Keratinocyte (primary cell): ENCODE measurements around the gene FCHO2. TPM values are rescaled to one million over a fixed set of nuclear protein-coding genes. Genes with fewer than 3 reads are reported as not detected.

Experiments used
- DNase-seq: peaks from one replicate; pipeline ENCODE4 v3.0.0-alpha.2; 2011; ENCODE audit warnings: low read depth, missing footprints, low spot score
- FAIRE-seq: peaks from 2 replicates; lab custom pipeline; 2011; peaks lifted over from hg19 to GRCh38; lab: Jason Lieb, UNC
- H2AFZ ChIP-seq: 2 replicates; pipeline ENCODE4 v1.6.0; 2012; ENCODE audit warnings: low read length, control low read depth, inconsistent platforms; ENCODE audit not compliant: control insufficient read depth
- H3K27ac ChIP-seq: 2 replicates; pipeline ENCODE4 v1.5.1; 2011; ENCODE audit warnings: low read length; ENCODE audit not compliant: control insufficient read depth, insufficient read depth
- H3K27me3 ChIP-seq: 3 replicates; pipeline ENCODE4 v1.6.0; 2011; ENCODE audit warnings: low read length; ENCODE audit not compliant: control insufficient read depth, insufficient read depth; ENCODE audit errors: extremely low read depth
- H3K36me3 ChIP-seq, 2 experiments: 2 replicates in 1 of 2; 3 replicates in 1 of 2; pipeline ENCODE4 v1.5.1; 2011; ENCODE audit warnings: low read length in 2 of 2, mild to moderate bottlenecking in 1 of 2; ENCODE audit not compliant: control insufficient read depth in 2 of 2, insufficient read depth in 2 of 2; ENCODE audit errors: extremely low read depth in 1 of 2
- H3K4me1 ChIP-seq: 3 replicates; pipeline ENCODE4 v1.5.1; 2011; ENCODE audit warnings: low read length; ENCODE audit not compliant: control insufficient read depth, insufficient read depth; ENCODE audit errors: extremely low read depth
- H3K4me2 ChIP-seq: 3 replicates; pipeline ENCODE4 v1.6.0; 2011; ENCODE audit warnings: low read depth, low read length; ENCODE audit not compliant: control insufficient read depth, insufficient read depth; ENCODE audit errors: extremely low read depth
- H3K4me3 ChIP-seq, 3 experiments: fragments of 200-600 bp in 1 of 3; sonication (generic) in 1 of 3; 2 replicates in 2 of 3; 3 replicates in 1 of 3; pipeline ENCODE4 v1.5.1; 2011 to 2016; ENCODE audit warnings: low read length in 3 of 3, mild to moderate bottlenecking in 3 of 3, control low read depth in 2 of 3, inconsistent platforms in 1 of 3, low read depth in 1 of 3, mixed read lengths in 1 of 3, mixed run types in 1 of 3, moderate library complexity in 1 of 3; ENCODE audit not compliant: control insufficient read depth in 2 of 3, insufficient read depth in 2 of 3; ENCODE audit errors: extremely low read depth in 1 of 3
- H3K79me2 ChIP-seq: 2 replicates; pipeline ENCODE4 v1.6.0; 2012; ENCODE audit warnings: low read length; ENCODE audit not compliant: control insufficient read depth, insufficient read depth
- H3K9ac ChIP-seq: 3 replicates; pipeline ENCODE4 v1.6.0; 2011; ENCODE audit warnings: low read length; ENCODE audit not compliant: control insufficient read depth, insufficient read depth; ENCODE audit errors: extremely low read depth
- H3K9me1 ChIP-seq: 3 replicates; pipeline ENCODE4 v1.6.0; 2011; ENCODE audit warnings: low read length; ENCODE audit not compliant: control insufficient read depth, insufficient read depth; ENCODE audit errors: extremely low read depth
- H3K9me3 ChIP-seq: 2 replicates; pipeline ENCODE4 v1.5.1; 2012; ENCODE audit warnings: low read depth, low read length; ENCODE audit not compliant: control insufficient read depth
- H4K20me1 ChIP-seq: 3 replicates; pipeline ENCODE4 v1.6.0; 2011; ENCODE audit warnings: low read length; ENCODE audit not compliant: control insufficient read depth, insufficient read depth; ENCODE audit errors: extremely low read depth
- CTCF ChIP-seq, 3 experiments: IDR thresholded peaks in 1 of 3; conservative IDR thresholded peaks in 1 of 3; optimal IDR thresholded peaks in 1 of 3; 2 replicates in 2 of 3; 3 replicates in 1 of 3; pipeline versions ENCODE3 to v1.5.1; 2011; ENCODE audit warnings: low read length in 3 of 3, mild to moderate bottlenecking in 3 of 3, moderate library complexity in 2 of 3, control low read depth in 1 of 3, inconsistent platforms in 1 of 3; ENCODE audit not compliant: insufficient read depth in 2 of 3; ENCODE audit errors: extremely low read depth in 1 of 3
- EZH2 ChIP-seq: IDR thresholded peaks from one replicate; pipeline ENCODE4 v1.6.1; 2012; ENCODE audit warnings: inconsistent platforms, mild to moderate bottlenecking, low read length, moderate library complexity
- dilution Hi-C: fragments of 300-500 bp; cut with MboI; formaldehyde crosslinking; loops from one replicate; pipeline ENCODE4 v1.7.0; 2020; ENCODE audit warnings: low sequenced_read_pairs; ENCODE audit not compliant: extremely low pct_ligation_motif_present
- polyA plus RNA-seq, 5 experiments: library from polyadenylated mRNA; depleted of rRNA in 3 of 5; stranded (reverse) in 3 of 5; stranded (forward) in 1 of 5; unstranded in 1 of 5; fragments of >200 nt; gene quantifications; 1 replicate in 1 of 5; 2 replicates in 3 of 5; 3 replicates in 1 of 5; pipeline versions ENCODE4 v1.2.1 to v1.2.3, GENCODE V29; 2011 to 2012; ENCODE audit warnings: missing spikeins in 2 of 5, low read depth in 1 of 5, low replicate concordance in 1 of 5

The FCHO2 gene
- polyA plus RNA-seq, 1 donor (not counting 4 experiments of a cell fraction or from before 2014, with no cell fraction given): 10.6 TPM

GRCh38 chr5:72947498-72947897 is 8.3 kb upstream of the FCHO2 start:
- Histone ChIP-seq H3K9me3 (no peaks in the 10 kb centered on the region), H2AFZ (no peak overlapping the region), H3K9ac (no peak overlapping the region), H4K20me1 (no peaks in the 10 kb centered on the region), H3K4me1 (peaks cover 23% of the 10 kb centered on the region), H3K27me3 (no peaks in the 10 kb centered on the region), H3K4me2 (no peak overlapping the region), H3K79me2 (no peaks in the 10 kb centered on the region), H3K27ac (no peak overlapping the region), H3K4me3 (no peak overlapping the region), H3K36me3 (no peaks in the 10 kb centered on the region), H3K9me1 (no peaks in the 10 kb centered on the region)
- no peak for DNase-seq
- dilution Hi-C loops: no loop called here
- FAIRE-seq: no peak
- TF ChIP-seq CTCF (optimal IDR thresholded peaks at IDR 0.05 in 1 of 3, IDR thresholded peaks at IDR 0.05 in 1 of 3, conservative IDR thresholded peaks at IDR 0.05 in 1 of 3; ENCODE audit: extremely low read depth in 1 of 3, insufficient read depth in 2 of 3, low read length in 3 of 3) (no peak), EZH2 (no peak)

- Histone ChIP-seq H2AFZ (no peak overlapping the region), H3K4me2 (no peak overlapping the region), H3K79me2 (no peaks in the 10 kb centered on the region), H3K4me1 (peaks cover 36% of the 10 kb centered on the region), H3K36me3 (no peaks in the 10 kb centered on the region), H3K9me3 (no peaks in the 10 kb centered on the region), H4K20me1 (no peaks in the 10 kb centered on the region), H3K27me3 (no peaks in the 10 kb centered on the region), H3K4me3 (no peak overlapping the region), H3K9ac (no peak overlapping the region), H3K27ac (no peak overlapping the region), H3K9me1 (no peaks in the 10 kb centered on the region)
- FAIRE-seq: no peak
- dilution Hi-C loops: no loop called here
- DNase-seq: no peak
- TF ChIP-seq CTCF (optimal IDR thresholded peaks at IDR 0.05 in 1 of 3, IDR thresholded peaks at IDR 0.05 in 1 of 3, conservative IDR thresholded peaks at IDR 0.05 in 1 of 3; ENCODE audit: extremely low read depth in 1 of 3, insufficient read depth in 2 of 3, low read length in 3 of 3): no peak
- TF ChIP-seq EZH2: no peak
Measured at GRCh38 chr5:72949481-72949880, 6.4 kb upstream of the FCHO2 start.
